ENCODE measurements around the gene LMF2.
A peak's percentile ranks its signal among the peaks of the same experiment; 100 is the strongest.
"Not testable (repeated sequence)": the region's sequence is repeated elsewhere in the genome, so short reads cannot be mapped to it uniquely, and the experiment has no call there.

The LMF2 gene

GRCh38 chr22:50545522-50546325 is 38.2 kb upstream of the LMF2 start, which contains the start of gene KLHDC7B:
Gene KLHDC7B, plus strand, starts transcription at chr22:50545899. Its CDS starts 345 bp downstream, at chr22:50546244.
- Histone ChIP-seq H3K4me1 (ENCODE audit: control insufficient read depth, insufficient read depth, low read length) (peaks cover 10% of the 10 kb centered on the region), H3K36me3 (ENCODE audit: control insufficient read depth in 2 of 2, insufficient read depth in 2 of 2, low read length in 2 of 2) (no peaks in the 10 kb centered on the region), H3K4me3 (ENCODE audit: low read length in 2 of 2) (no peak within 1 kb of the TSS), H3K9me3 (ENCODE audit: control insufficient read depth in 2 of 2, low read length in 2 of 2) (no peaks in the 10 kb centered on the region), H3K27ac (ENCODE audit: low read length) (no peak within 1 kb of the TSS), H3K27me3 (ENCODE audit: control insufficient read depth in 1 of 2, insufficient read depth in 2 of 2, low read length in 2 of 2) (peaks cover 34 to 48% of the 10 kb centered on the region in 2 donors), H3K9ac (ENCODE audit: low read length in 2 of 2) (no peak within 1 kb of the TSS)

- no peaks in the 10 kb centered on the region for H3K9me3 ChIP-seq (ENCODE audit: control insufficient read depth in 2 of 2, low read length in 2 of 2)
- peak overlapping the region in 1 of 2 donors; percentile 9 for H3K9ac ChIP-seq (ENCODE audit: low read length in 2 of 2)
- no peak overlapping the region for H3K4me3 ChIP-seq (ENCODE audit: low read length in 2 of 2)
- H3K36me3 ChIP-seq (ENCODE audit: control insufficient read depth in 2 of 2, insufficient read depth in 2 of 2, low read length in 2 of 2), result no peaks in the 10 kb centered on the region
- no peak overlapping the region for H3K27ac ChIP-seq (ENCODE audit: low read length)
- H3K27me3 ChIP-seq (ENCODE audit: control insufficient read depth in 1 of 2, insufficient read depth in 2 of 2, low read length in 2 of 2), result peaks cover 32 to 42% of the 10 kb centered on the region in 2 donors
- peaks cover 10% of the 10 kb centered on the region for H3K4me1 ChIP-seq (ENCODE audit: control insufficient read depth, insufficient read depth, low read length)
Measured at GRCh38 chr22:50544746-50545253, 37.3 kb upstream of the LMF2 start.

- Histone ChIP-seq H3K4me1 (ENCODE audit: control insufficient read depth, insufficient read depth, low read length) (peaks cover 10% of the 10 kb centered on the region), H3K9ac (ENCODE audit: low read length in 2 of 2) (peak overlapping the region in 1 of 2 donors; percentile 9), H3K9me3 (ENCODE audit: control insufficient read depth in 2 of 2, low read length in 2 of 2) (no peaks in the 10 kb centered on the region), H3K27ac (ENCODE audit: low read length) (no peak overlapping the region), H3K4me3 (ENCODE audit: low read length in 2 of 2) (peak overlapping the region in 1 of 2 donors; percentile 47), H3K27me3 (ENCODE audit: control insufficient read depth in 1 of 2, insufficient read depth in 2 of 2, low read length in 2 of 2) (peaks cover 30 to 36% of the 10 kb centered on the region in 2 donors), H3K36me3 (ENCODE audit: control insufficient read depth in 2 of 2, insufficient read depth in 2 of 2, low read length in 2 of 2) (no peaks in the 10 kb centered on the region)
Measured at GRCh38 chr22:50544078-50544745, 36.7 kb upstream of the LMF2 start.

GRCh38 chr22:50542416-50542927 is 35.0 kb upstream of the LMF2 start:
- Histone ChIP-seq H3K4me3 (ENCODE audit: low read length in 2 of 2) (no peak overlapping the region), H3K9ac (ENCODE audit: low read length in 2 of 2) (no peak overlapping the region), H3K27ac (ENCODE audit: low read length) (no peak overlapping the region), H3K27me3 (ENCODE audit: control insufficient read depth in 1 of 2, insufficient read depth in 2 of 2, low read length in 2 of 2) (peaks cover 24 to 28% of the 10 kb centered on the region in 2 donors), H3K36me3 (ENCODE audit: control insufficient read depth in 2 of 2, insufficient read depth in 2 of 2, low read length in 2 of 2) (no peaks in the 10 kb centered on the region), H3K4me1 (ENCODE audit: control insufficient read depth, insufficient read depth, low read length) (peaks cover 7% of the 10 kb centered on the region), H3K9me3 (ENCODE audit: control insufficient read depth in 2 of 2, low read length in 2 of 2) (no peaks in the 10 kb centered on the region)

- H3K4me3 ChIP-seq (ENCODE audit: low read length in 2 of 2); H3K36me3 ChIP-seq (ENCODE audit: control insufficient read depth in 2 of 2, insufficient read depth in 2 of 2, low read length in 2 of 2); H3K9me3 ChIP-seq (ENCODE audit: control insufficient read depth in 2 of 2, low read length in 2 of 2); H3K27ac ChIP-seq (ENCODE audit: low read length); H3K4me1 ChIP-seq (ENCODE audit: control insufficient read depth, insufficient read depth, low read length); H3K9ac ChIP-seq (ENCODE audit: low read length in 2 of 2): not testable (repeated sequence)
- H3K27me3 ChIP-seq (ENCODE audit: control insufficient read depth in 1 of 2, insufficient read depth in 2 of 2, low read length in 2 of 2), result peaks cover 23 to 28% of the 10 kb centered on the region in 2 donors
Measured at GRCh38 chr22:50541667-50542026, 34.1 kb upstream of the LMF2 start.

- peaks cover 18 to 24% of the 10 kb centered on the region in 2 donors for H3K27me3 ChIP-seq (ENCODE audit: control insufficient read depth in 1 of 2, insufficient read depth in 2 of 2, low read length in 2 of 2)
- peaks cover 7% of the 10 kb centered on the region for H3K4me1 ChIP-seq (ENCODE audit: control insufficient read depth, insufficient read depth, low read length)
- no peak overlapping the region for H3K9ac ChIP-seq (ENCODE audit: low read length in 2 of 2)
- H3K9me3 ChIP-seq (ENCODE audit: control insufficient read depth in 2 of 2, low read length in 2 of 2), result no peaks in the 10 kb centered on the region
- H3K36me3 ChIP-seq (ENCODE audit: control insufficient read depth in 2 of 2, insufficient read depth in 2 of 2, low read length in 2 of 2), result no peaks in the 10 kb centered on the region
- H3K27ac ChIP-seq (ENCODE audit: low read length), result peak overlapping the region; percentile 71
- no peak overlapping the region for H3K4me3 ChIP-seq (ENCODE audit: low read length in 2 of 2)
Measured at GRCh38 chr22:50540381-50540780, 32.9 kb upstream of the LMF2 start.

GRCh38 chr22:50537765-50538164 is 30.3 kb upstream of the LMF2 start:
- Histone ChIP-seq H3K9ac (ENCODE audit: low read length in 2 of 2) (no peak overlapping the region), H3K27me3 (ENCODE audit: control insufficient read depth in 1 of 2, insufficient read depth in 2 of 2, low read length in 2 of 2) (peaks cover 13 to 32% of the 10 kb centered on the region in 2 donors), H3K9me3 (ENCODE audit: control insufficient read depth in 2 of 2, low read length in 2 of 2) (no peaks in the 10 kb centered on the region), H3K27ac (ENCODE audit: low read length) (peak overlapping the region; percentile 18), H3K4me3 (ENCODE audit: low read length in 2 of 2) (no peak overlapping the region), H3K36me3 (ENCODE audit: control insufficient read depth in 2 of 2, insufficient read depth in 2 of 2, low read length in 2 of 2) (no peaks in the 10 kb centered on the region), H3K4me1 (ENCODE audit: control insufficient read depth, insufficient read depth, low read length) (no peaks in the 10 kb centered on the region)

GRCh38 chr22:50536226-50536625 is 28.7 kb upstream of the LMF2 start:
- Histone ChIP-seq H3K4me1 (ENCODE audit: control insufficient read depth, insufficient read depth, low read length) (peaks cover 13% of the 10 kb centered on the region), H3K4me3 (ENCODE audit: low read length in 2 of 2) (no peak overlapping the region), H3K9ac (ENCODE audit: low read length in 2 of 2) (no peak overlapping the region), H3K27ac (ENCODE audit: low read length) (no peak overlapping the region), H3K36me3 (ENCODE audit: control insufficient read depth in 2 of 2, insufficient read depth in 2 of 2, low read length in 2 of 2) (no peaks in the 10 kb centered on the region), H3K27me3 (ENCODE audit: control insufficient read depth in 1 of 2, insufficient read depth in 2 of 2, low read length in 2 of 2) (peaks cover 11 to 48% of the 10 kb centered on the region in 2 donors), H3K9me3 (ENCODE audit: control insufficient read depth in 2 of 2, low read length in 2 of 2) (no peaks in the 10 kb centered on the region)

- H3K9ac ChIP-seq (ENCODE audit: low read length in 2 of 2), result no peak overlapping the region
- no peaks in the 10 kb centered on the region for H3K36me3 ChIP-seq (ENCODE audit: control insufficient read depth in 2 of 2, insufficient read depth in 2 of 2, low read length in 2 of 2)
- H3K9me3 ChIP-seq (ENCODE audit: control insufficient read depth in 2 of 2, low read length in 2 of 2), result no peaks in the 10 kb centered on the region
- H3K4me1 ChIP-seq (ENCODE audit: control insufficient read depth, insufficient read depth, low read length), result peaks cover 24% of the 10 kb centered on the region
- peaks cover 19 to 59% of the 10 kb centered on the region in 2 donors for H3K27me3 ChIP-seq (ENCODE audit: control insufficient read depth in 1 of 2, insufficient read depth in 2 of 2, low read length in 2 of 2)
- H3K27ac ChIP-seq (ENCODE audit: low read length), result no peak overlapping the region
- no peak overlapping the region for H3K4me3 ChIP-seq (ENCODE audit: low read length in 2 of 2)
Measured at GRCh38 chr22:50535113-50535512, 27.6 kb upstream of the LMF2 start.

GRCh38 chr22:50533856-50534711 is 26.6 kb upstream of the LMF2 start:
- Histone ChIP-seq H3K4me1 (ENCODE audit: control insufficient read depth, insufficient read depth, low read length) (peaks cover 32% of the 10 kb centered on the region), H3K27me3 (ENCODE audit: control insufficient read depth in 1 of 2, insufficient read depth in 2 of 2, low read length in 2 of 2) (peaks cover 21 to 69% of the 10 kb centered on the region in 2 donors)
- H3K36me3 ChIP-seq (ENCODE audit: control insufficient read depth in 2 of 2, insufficient read depth in 2 of 2, low read length in 2 of 2); H3K9me3 ChIP-seq (ENCODE audit: control insufficient read depth in 2 of 2, low read length in 2 of 2); H3K27ac ChIP-seq (ENCODE audit: low read length); H3K4me3 ChIP-seq (ENCODE audit: low read length in 2 of 2); H3K9ac ChIP-seq (ENCODE audit: low read length in 2 of 2): not testable (repeated sequence)

Data from stomach smooth muscle (tissue), 2 donors.